T-cell (primary cell): ENCODE results near the gene VWA3B. TPM values are rescaled to one million over a fixed set of nuclear protein-coding genes. Genes with fewer than 3 reads are reported as not detected.

Source experiments
- ATAC-seq, 4 experiments: fragments of 200-7000 bp in 3 of 4; fragments of 150-1000 bp in 1 of 4; cut with Tn5 transposase; replicated peaks in 1 of 4; 1 replicate in 3 of 4; 2 replicates in 1 of 4; pipeline ENCODE4 v1.10.0; 2021; ENCODE audit warnings: moderate library complexity in 3 of 4, mild to moderate bottlenecking in 2 of 4, moderate number of reproducible peaks in 1 of 4
- CTCF ChIA-PET, 2 donors: fragments of 300-600 bp; sonication (Branson Sonifier 250); formaldehyde crosslinking; loops; one replicate each; lab custom pipeline; 2022; ENCODE audit warnings: antibody characterized with exemption in 2 of 2; lab: Charles Lee
- POLR2A ChIA-PET, 2 donors: fragments of 300-600 bp; sonication (Branson Sonifier 250); formaldehyde crosslinking; loops; one replicate each; lab custom pipeline; 2022; ENCODE audit warnings: antibody characterized with exemption in 2 of 2; lab: Charles Lee
- DNase-seq, 35 experiments: peaks; one replicate each; pipeline versions ENCODE4 v3.0.0 to v3.0.0-alpha.2; 2013 to 2023
- H3K27ac ChIP-seq: one replicate; pipeline ENCODE4 v1.5.1; 2013; ENCODE audit warnings: low read length
- H3K27me3 ChIP-seq, 2 experiments: replicated peaks in 1 of 2; 1 replicate in 1 of 2; 2 replicates in 1 of 2; pipeline versions ENCODE4 v1.6.1 to v1.7.0; 2013; ENCODE audit warnings: low read length in 1 of 2, mixed read lengths in 1 of 2; ENCODE audit not compliant: control insufficient read depth in 2 of 2, insufficient read depth in 2 of 2; ENCODE audit errors: extremely low read depth in 1 of 2
- H3K36me3 ChIP-seq, 2 donors: 1 replicate in 1 of 2; 2 replicates in 1 of 2; pipeline versions ENCODE4 v1.6.1 to v1.7.0; 2013; ENCODE audit warnings: low read length in 1 of 2; ENCODE audit not compliant: control insufficient read depth in 2 of 2, insufficient read depth in 1 of 2; ENCODE audit errors: extremely low read depth in 1 of 2
- H3K4me1 ChIP-seq, 2 experiments: 1 replicate in 1 of 2; 2 replicates in 1 of 2; pipeline versions ENCODE4 v1.6.1 to v1.7.0; 2013; ENCODE audit warnings: low read length in 2 of 2, mixed read lengths in 1 of 2; ENCODE audit not compliant: insufficient read depth in 2 of 2, control insufficient read depth in 1 of 2; ENCODE audit errors: extremely low read depth in 1 of 2
- H3K4me3 ChIP-seq, 2 donors: 1 replicate in 1 of 2; 2 replicates in 1 of 2; pipeline versions ENCODE4 v1.5.1 to v1.7.0; 2013; ENCODE audit warnings: mild to moderate bottlenecking in 2 of 2, low read length in 1 of 2, moderate library complexity in 1 of 2; ENCODE audit not compliant: control insufficient read depth in 1 of 2; ENCODE audit errors: extremely low read depth in 1 of 2
- H3K9me3 ChIP-seq: 2 replicates; pipeline ENCODE4 v1.7.0; 2013
- H3K27ac Mint-ChIP-seq, 2 donors: one replicate each; pipeline ENCODE4 v1.8.0; 2020 to 2021; ENCODE audit warnings: mild to moderate bottlenecking in 2 of 2, mixed read lengths in 2 of 2
- H3K27me3 Mint-ChIP-seq, 2 donors: one replicate each; pipeline ENCODE4 v1.8.0; 2021 to 2022; ENCODE audit warnings: mixed read lengths in 2 of 2
- H3K36me3 Mint-ChIP-seq: one replicate; pipeline ENCODE4 v1.8.0; 2021; ENCODE audit warnings: mixed read lengths
- H3K4me1 Mint-ChIP-seq, 3 donors: one replicate each; pipeline ENCODE4 v1.8.0; 2020 to 2022; ENCODE audit warnings: mixed read lengths in 3 of 3, mild to moderate bottlenecking in 1 of 3
- H3K4me3 Mint-ChIP-seq, 3 donors: one replicate each; pipeline ENCODE4 v1.8.0; 2020 to 2022; ENCODE audit warnings: mild to moderate bottlenecking in 3 of 3, mixed read lengths in 3 of 3, moderate library complexity in 3 of 3
- H3K9me3 Mint-ChIP-seq, 3 donors: one replicate each; pipeline ENCODE4 v1.8.0; 2020 to 2022; ENCODE audit warnings: mixed read lengths in 3 of 3
- WGBS: methylation state at CpG from one replicate; pipeline ENCODE4 v1.1.5; 2013; ENCODE audit warnings: missing lambda C conversion rate; ENCODE audit not compliant: insufficient coverage; 5-methylcytosine and 5-hydroxymethylcytosine counted together
- total RNA-seq, 35 experiments: library from RNA in 6 of 35; stranded (reverse) in 6 of 35; fragments of 120-200 nt in 1 of 35; gene quantifications; one replicate each; pipeline versions ENCODE4 v1.2.1 to v1.2.4 and lab custom pipeline; 2013 to 2026

Gene VWA3B
- total RNA-seq, 5 donors from 2014 or later (not counting 1 experiment from before 2014, with no cell fraction given), result not detected

DNA sequence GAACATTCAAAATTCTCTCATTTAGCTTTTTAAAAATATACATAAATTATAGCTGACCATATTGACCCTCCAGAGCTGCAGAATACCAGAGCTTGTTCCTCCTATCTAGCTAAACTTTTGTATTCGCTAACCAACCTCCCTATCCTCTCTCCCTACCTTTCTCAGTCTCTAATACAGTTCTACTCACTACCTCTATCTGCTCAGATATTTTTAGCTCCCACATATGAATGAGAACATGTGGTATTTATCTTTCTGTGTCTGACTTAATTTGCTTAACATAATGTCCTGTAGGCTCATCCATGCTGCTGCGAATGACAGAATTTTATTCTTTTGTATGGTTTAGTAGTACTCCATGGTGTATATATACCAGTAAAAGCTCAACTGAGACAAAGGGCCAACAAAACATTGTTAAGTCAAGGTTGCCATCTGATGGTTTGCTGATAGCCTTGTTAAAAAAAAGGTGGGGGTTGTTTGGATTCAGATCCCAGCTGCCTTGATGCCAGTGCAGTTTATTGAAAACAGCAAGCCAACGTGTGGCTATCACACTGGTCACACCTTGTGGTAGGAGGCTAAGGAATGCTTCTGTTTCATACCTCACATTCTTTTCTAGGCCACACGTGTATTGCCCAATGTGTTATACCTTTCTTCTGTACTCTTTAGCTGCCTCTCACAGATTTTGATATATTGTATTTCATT lies 101.5 kb downstream of the VWA3B start:
- POLR2A ChIA-PET, result no interaction called here
- Mint-ChIP-seq H3K9me3 (no peaks in the 10 kb centered on the region), H3K27me3 (peaks cover 3 to 4% of the 10 kb centered on the region in 2 donors), H3K27ac (no peak overlapping the region), H3K4me3 (no peak overlapping the region), H3K4me1 (no peaks in the 10 kb centered on the region), H3K36me3 (no peaks in the 10 kb centered on the region)
- whole genome bisulfite sequencing, result 100% methylated on average over 1 of the region's 4 CpGs
- Histone ChIP-seq H3K9me3 (no peaks in the 10 kb centered on the region), H3K36me3 (no peaks in the 10 kb centered on the region), H3K27me3 (peaks cover 0 to 7% of the 10 kb centered on the region in 2 experiments), H3K4me3 (no peak overlapping the region), H3K27ac (no peak overlapping the region), H3K4me1 (no peaks in the 10 kb centered on the region)
- peak in 1 of 35 experiments; percentile 4 for DNase-seq
- CTCF ChIA-PET, result no interaction called here
- ATAC-seq, result no peak

DNA sequence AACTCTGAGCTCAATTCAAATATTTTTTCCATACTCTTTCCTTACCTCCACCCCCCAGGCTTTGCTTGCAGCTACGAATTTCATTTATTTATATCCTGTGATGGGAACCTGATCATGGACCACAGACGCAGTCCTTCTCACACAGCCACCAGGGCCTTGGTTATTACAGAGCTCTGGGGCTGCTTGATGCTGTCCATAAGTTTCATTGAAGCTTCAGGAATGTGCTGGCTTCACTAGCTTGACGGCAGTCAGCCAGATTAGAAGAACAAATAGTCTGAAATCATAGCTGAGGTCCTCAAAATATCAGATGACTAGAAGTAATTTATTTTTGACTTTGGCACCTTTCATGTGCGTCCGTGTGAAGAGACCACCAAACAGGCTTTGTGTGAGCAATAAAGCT lies 104.9 kb downstream of the VWA3B start:
- Histone ChIP-seq H3K9me3 (no peaks in the 10 kb centered on the region), H3K4me1 (no peaks in the 10 kb centered on the region), H3K36me3 (no peaks in the 10 kb centered on the region), H3K27ac (no peak overlapping the region), H3K4me3 (no peak overlapping the region), H3K27me3 (peaks cover 0 to 8% of the 10 kb centered on the region in 2 experiments)
- no peaks in the 10 kb centered on the region for H3K4me1 Mint-ChIP-seq
- no peak overlapping the region for H3K4me3 Mint-ChIP-seq
- no peak for DNase-seq
- H3K9me3 Mint-ChIP-seq, result no peaks in the 10 kb centered on the region
- CTCF ChIA-PET, result no interaction called here
- H3K27me3 Mint-ChIP-seq, result peaks cover 7 to 9% of the 10 kb centered on the region in 2 donors
- H3K27ac Mint-ChIP-seq, result no peak overlapping the region
- POLR2A ChIA-PET, result no interaction called here
- no peaks in the 10 kb centered on the region for H3K36me3 Mint-ChIP-seq
- ATAC-seq, result no peak
- 58% methylated on average over 3 of the region's 5 CpGs for WGBS

DNA sequence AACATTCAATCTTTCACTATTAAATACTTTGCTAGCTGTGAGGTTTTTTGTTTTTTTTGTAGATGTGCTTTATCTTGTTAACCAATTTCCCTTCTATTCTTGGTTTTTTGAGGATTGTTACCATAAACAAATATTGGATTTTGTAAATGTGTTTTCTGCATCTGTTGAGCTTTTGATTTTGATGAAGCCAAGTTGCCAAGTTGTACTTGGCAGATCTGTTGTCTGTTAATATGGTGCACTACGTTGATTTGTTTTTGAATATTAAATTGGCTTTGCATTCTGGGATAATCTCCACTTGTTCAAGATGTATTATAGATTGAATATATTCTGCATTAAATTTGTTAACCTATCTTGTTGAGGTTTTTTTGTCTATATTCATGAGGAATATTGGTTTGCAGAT lies 114.6 kb downstream of the VWA3B start:
- Mint-ChIP-seq H3K36me3 (no peaks in the 10 kb centered on the region), H3K27me3 (peaks cover 18 to 30% of the 10 kb centered on the region in 2 donors), H3K27ac (no peak overlapping the region), H3K9me3 (no peaks in the 10 kb centered on the region), H3K4me1 (no peaks in the 10 kb centered on the region), H3K4me3 (no peak overlapping the region)
- ChIA-PET POLR2A (no interaction called here), CTCF (no interaction called here)
- no peak overlapping the region for H3K27ac ChIP-seq
- H3K4me1 ChIP-seq, result no peaks in the 10 kb centered on the region
- DNase-seq (no peak), ATAC-seq (no peak)
- peaks cover 3% of the 10 kb centered on the region in 2 experiments for H3K27me3 ChIP-seq
- no CpG with 5 or more reads among the region's 1 CpG for WGBS
- no peaks in the 10 kb centered on the region for H3K36me3 ChIP-seq
- no peak overlapping the region for H3K4me3 ChIP-seq
- H3K9me3 ChIP-seq, result no peaks in the 10 kb centered on the region

DNA sequence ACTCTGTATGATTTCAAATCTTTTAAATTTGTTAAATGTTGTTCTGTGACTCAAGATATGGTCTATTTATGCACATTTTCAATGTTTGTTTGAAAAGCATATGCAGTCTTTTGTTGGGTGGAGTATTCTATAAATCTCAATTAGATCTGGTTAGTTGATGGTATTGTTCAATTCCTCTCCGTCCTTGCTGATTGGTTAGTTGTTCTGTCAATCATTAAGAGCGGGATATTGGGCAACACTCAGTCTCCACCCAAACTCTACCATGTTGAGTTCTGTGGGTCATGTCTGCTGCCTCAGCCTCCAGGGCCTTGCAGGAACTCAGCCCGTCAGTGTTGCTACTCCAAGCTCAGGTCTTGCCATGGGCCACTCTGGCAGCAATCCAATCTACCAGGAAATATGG lies 118.9 kb downstream of the VWA3B start:
- ATAC-seq (no peak), DNase-seq (no peak)
- Histone ChIP-seq H3K27me3 (peaks cover 0 to 13% of the 10 kb centered on the region in 2 experiments), H3K4me3 (no peak overlapping the region), H3K27ac (no peak overlapping the region), H3K9me3 (no peaks in the 10 kb centered on the region), H3K4me1 (no peaks in the 10 kb centered on the region), H3K36me3 (no peaks in the 10 kb centered on the region)
- Mint-ChIP-seq H3K27ac (no peak overlapping the region), H3K4me3 (no peak overlapping the region), H3K27me3 (peaks cover 23 to 33% of the 10 kb centered on the region in 2 donors), H3K9me3 (no peaks in the 10 kb centered on the region), H3K4me1 (no peaks in the 10 kb centered on the region), H3K36me3 (no peaks in the 10 kb centered on the region)
- 91% methylated on average over 1 of the region's 3 CpGs for WGBS
- ChIA-PET POLR2A (no interaction called here), CTCF (no interaction called here)

DNA sequence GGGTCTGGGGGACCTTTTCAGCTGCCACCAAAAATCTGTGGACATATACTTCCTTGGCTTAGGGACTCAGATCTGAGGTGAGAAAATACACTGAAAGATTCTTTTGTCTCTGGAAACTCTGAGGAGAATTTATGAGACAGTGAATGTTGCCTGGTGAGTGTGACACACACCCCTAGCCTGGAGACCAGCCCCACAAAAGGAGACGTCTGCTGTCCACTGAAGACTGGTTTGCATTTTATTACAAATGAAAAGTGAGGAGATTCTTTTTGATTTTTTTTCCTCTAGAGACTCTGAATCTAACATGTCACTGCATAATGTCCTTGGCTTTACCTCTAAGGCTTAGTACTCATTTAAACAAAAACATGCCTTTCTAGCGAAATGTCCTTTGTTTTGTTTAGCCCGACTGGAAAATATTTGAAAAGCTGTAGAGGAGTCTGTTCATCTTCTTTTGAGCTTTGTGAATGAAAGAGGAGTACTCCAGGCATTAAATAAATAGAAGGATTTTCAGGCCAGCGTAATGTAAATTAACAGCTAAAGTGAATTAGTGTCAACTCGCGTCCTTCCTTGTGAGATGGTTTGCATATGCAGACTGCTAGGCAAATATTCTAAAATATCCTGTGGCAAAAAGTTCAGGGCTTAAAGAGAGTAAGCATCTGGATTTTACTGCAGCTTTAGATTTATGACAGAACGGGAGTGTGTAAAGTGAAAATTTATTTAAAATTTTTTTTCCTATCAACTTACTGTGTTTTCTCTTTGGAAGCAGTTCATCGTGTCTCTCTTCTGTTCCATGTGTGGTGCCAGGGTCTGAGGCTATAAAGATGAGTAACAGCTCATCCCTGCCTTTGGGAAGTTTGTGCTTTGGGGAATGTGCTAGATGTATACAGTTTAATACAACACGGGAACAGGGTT lies 125.4 kb downstream of the VWA3B start:
- H3K9me3 Mint-ChIP-seq, result no peaks in the 10 kb centered on the region
- peaks cover 0 to 26% of the 10 kb centered on the region in 2 experiments for H3K27me3 ChIP-seq
- no peak overlapping the region for H3K4me3 Mint-ChIP-seq
- no peak overlapping the region for H3K4me3 ChIP-seq
- ChIA-PET POLR2A (no interaction called here), CTCF (no interaction called here)
- no peak overlapping the region for H3K27ac Mint-ChIP-seq
- H3K27ac ChIP-seq, result no peak overlapping the region
- H3K27me3 Mint-ChIP-seq, result peaks cover 44 to 61% of the 10 kb centered on the region in 2 donors
- H3K36me3 Mint-ChIP-seq, result no peaks in the 10 kb centered on the region
- WGBS, result 90% methylated on average over 4 of the region's 9 CpGs
- no peaks in the 10 kb centered on the region for H3K4me1 Mint-ChIP-seq
- H3K36me3 ChIP-seq, result no peaks in the 10 kb centered on the region
- ATAC-seq (no peak), DNase-seq (no peak)
- H3K9me3 ChIP-seq, result no peaks in the 10 kb centered on the region
- H3K4me1 ChIP-seq, result no peaks in the 10 kb centered on the region

DNA sequence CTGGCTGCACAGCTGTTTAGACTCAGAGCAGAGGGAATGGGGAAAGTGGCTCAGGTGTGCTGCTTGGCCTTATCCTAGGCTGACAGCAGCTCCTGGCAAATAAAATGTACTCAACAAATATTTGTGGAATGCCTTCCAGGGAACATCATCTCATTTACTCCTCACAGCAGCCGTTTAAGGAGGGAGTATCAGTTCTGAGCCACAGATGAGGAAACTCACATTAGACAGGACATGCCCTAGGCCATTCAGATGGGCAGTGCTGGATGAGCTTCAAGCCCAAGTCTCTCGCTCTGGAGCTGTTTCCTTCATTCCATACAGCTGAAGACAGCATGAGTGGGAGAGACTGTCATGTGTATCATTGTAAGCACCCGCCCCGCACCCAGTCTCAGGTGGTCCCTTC lies 129.6 kb downstream of the VWA3B start:
- no peaks in the 10 kb centered on the region for H3K4me1 Mint-ChIP-seq
- POLR2A ChIA-PET, result no interaction called here
- H3K4me1 ChIP-seq, result no peaks in the 10 kb centered on the region
- peaks cover 49 to 54% of the 10 kb centered on the region in 2 donors for H3K27me3 Mint-ChIP-seq
- peaks cover 0 to 22% of the 10 kb centered on the region in 2 experiments for H3K27me3 ChIP-seq
- CTCF ChIA-PET, result no interaction called here
- peaks cover 12 to 15% (median 15%) of the 10 kb centered on the region in 3 donors for H3K9me3 Mint-ChIP-seq
- DNase-seq, result no peak
- H3K4me3 Mint-ChIP-seq, result no peak overlapping the region
- WGBS, result 83% methylated on average over 1 of the region's 4 CpGs
- no peak overlapping the region for H3K27ac ChIP-seq
- H3K9me3 ChIP-seq, result no peaks in the 10 kb centered on the region
- ATAC-seq, result no peak
- H3K36me3 ChIP-seq, result no peaks in the 10 kb centered on the region
- no peak overlapping the region for H3K4me3 ChIP-seq
- no peak overlapping the region for H3K27ac Mint-ChIP-seq
- no peaks in the 10 kb centered on the region for H3K36me3 Mint-ChIP-seq
